WTC11 (cell line): ENCODE measurements around the gene YBEY. TPM values are rescaled to one million over a fixed set of nuclear protein-coding genes. Genes with fewer than 3 reads are reported as not detected.

Source experiments
- ATAC-seq: fragments of 200-7000 bp; cut with Tn5 transposase; 2 replicates; pipeline ENCODE4 v1.10.0; 2021; ENCODE audit warnings: mild to moderate bottlenecking, moderate library complexity
- CTCF ChIA-PET: fragments of 300-600 bp; sonication (Branson Sonifier 250); formaldehyde crosslinking; loops from one replicate; lab custom pipeline; 2021; ENCODE audit warnings: antibody characterized with exemption; lab: Charles Lee
- POLR2A ChIA-PET: fragments of 350-600 bp; sonication (Branson Sonifier 250); formaldehyde crosslinking; loops from one replicate; lab custom pipeline; 2021; ENCODE audit warnings: antibody characterized with exemption; lab: Charles Lee
- DNase-seq: peaks from one replicate; pipeline ENCODE4 v3.0.0; 2021; ENCODE audit warnings: low spot score
- H3K27ac Mint-ChIP-seq: 2 replicates; pipeline ENCODE4 v1.8.0; 2021; ENCODE audit warnings: mixed read lengths
- H3K27me3 Mint-ChIP-seq: 2 replicates; pipeline ENCODE4 v1.8.0; 2021; ENCODE audit warnings: low read depth, mild to moderate bottlenecking, moderate library complexity, mixed read lengths
- H3K36me3 Mint-ChIP-seq: 2 replicates; pipeline ENCODE4 v1.8.0; 2021; ENCODE audit warnings: mixed read lengths
- H3K4me1 Mint-ChIP-seq: 2 replicates; pipeline ENCODE4 v1.8.0; 2022; ENCODE audit warnings: mixed read lengths
- H3K4me3 Mint-ChIP-seq: 2 replicates; pipeline ENCODE4 v1.8.0; 2021; ENCODE audit warnings: mild to moderate bottlenecking, moderate library complexity, mixed read lengths
- H3K9me3 Mint-ChIP-seq: 2 replicates; pipeline ENCODE4 v1.8.0; 2021; ENCODE audit warnings: mixed read lengths
- AFF4 ChIP-seq: sonication (generic); formaldehyde crosslinking; IDR thresholded peaks from 2 replicates; pipeline ENCODE4 v1.8.1; 2023; ENCODE audit warnings: mild to moderate bottlenecking, missing genetic modification reagents, borderline replicate concordance
- ATF3 ChIP-seq: sonication (generic); formaldehyde crosslinking; conservative IDR thresholded peaks from 2 replicates; pipeline ENCODE4 v1.8.1; 2022; ENCODE audit warnings: mild to moderate bottlenecking, missing genetic modification reagents
- ATF6 ChIP-seq: sonication (generic); formaldehyde crosslinking; IDR thresholded peaks from 2 replicates; pipeline ENCODE4 v1.8.1; 2023; ENCODE audit warnings: mild to moderate bottlenecking, missing genetic modification reagents
- CREM ChIP-seq: sonication (generic); formaldehyde crosslinking; IDR thresholded peaks from 2 replicates; pipeline ENCODE4 v1.8.1; 2022; ENCODE audit warnings: mild to moderate bottlenecking, missing genetic modification reagents, moderate library complexity
- EMX1 ChIP-seq: fragments of 250-450 bp; sonication (Bioruptor Pico); IDR thresholded peaks from 2 replicates; pipeline ENCODE4 v1.8.0; 2021; ENCODE audit warnings: mild to moderate bottlenecking
- FOXJ3 ChIP-seq: sonication (generic); formaldehyde crosslinking; IDR thresholded peaks from 2 replicates; pipeline ENCODE4 v1.9.0; 2021; ENCODE audit warnings: missing genetic modification reagents, mild to moderate bottlenecking, borderline replicate concordance
- IRF1 ChIP-seq: sonication (generic); formaldehyde crosslinking; IDR thresholded peaks from 2 replicates; pipeline ENCODE4 v1.8.0; 2023; ENCODE audit warnings: missing genetic modification reagents
- OVOL2 ChIP-seq: fragments of 250-450 bp; sonication (Bioruptor Pico); IDR thresholded peaks from 2 replicates; pipeline ENCODE4 v1.9.0; 2021; ENCODE audit warnings: mild to moderate bottlenecking, borderline replicate concordance
- TEAD4 ChIP-seq: sonication (generic); formaldehyde crosslinking; IDR thresholded peaks from 2 replicates; pipeline ENCODE4 v1.8.0; 2022; ENCODE audit warnings: mild to moderate bottlenecking, missing genetic modification reagents
- ZMAT4 ChIP-seq: fragments of 250-450 bp; sonication (Bioruptor Pico); IDR thresholded peaks from 2 replicates; pipeline ENCODE4 v1.9.0; 2021; ENCODE audit warnings: mild to moderate bottlenecking
- ZNF138 ChIP-seq: sonication (generic); formaldehyde crosslinking; conservative IDR thresholded peaks from 2 replicates; pipeline ENCODE4 v1.8.1; 2022; ENCODE audit warnings: mild to moderate bottlenecking, moderate library complexity, missing genetic modification reagents
- ZNF232 ChIP-seq: sonication (generic); formaldehyde crosslinking; IDR thresholded peaks from 2 replicates; pipeline ENCODE4 v1.8.0; 2022; ENCODE audit warnings: mild to moderate bottlenecking, missing genetic modification reagents
- ZNF416 ChIP-seq: fragments of 250-450 bp; sonication (Bioruptor Pico); IDR thresholded peaks from 2 replicates; pipeline ENCODE4 v1.9.0; 2021; ENCODE audit warnings: mild to moderate bottlenecking, inconsistent platforms
- ZNF512 ChIP-seq: sonication (generic); formaldehyde crosslinking; IDR thresholded peaks from 2 replicates; pipeline ENCODE4 v1.8.1; 2022; ENCODE audit warnings: missing genetic modification reagents, borderline replicate concordance
- total RNA-seq: library from RNA; stranded (reverse); gene quantifications from 3 replicates; pipeline ENCODE4 v1.2.3, GENCODE V29; 2021

YBEY gene
- total RNA-seq, 1 experiment from 2014 or later = 27.4 TPM

- no peak for TF ChIP-seq ATF6 (CRISPR knock-in tag)
- no peak for TF ChIP-seq ZNF138
- TF ChIP-seq OVOL2 (CRISPR knock-in tag) = no peak
- no peak for TF ChIP-seq IRF1
- TF ChIP-seq, all 79 proteins: peak for 0
These were observed 16.7 kb upstream of the YBEY start (continued) for GRCh38 chr21:46269466-46269865.

- ATAC-seq (no peak), DNase-seq (no peak)
- H3K4me3 Mint-ChIP-seq = no peak overlapping the region
- ChIA-PET CTCF (no interaction called here), POLR2A (no interaction called here)
- no peaks in the 10 kb centered on the region for H3K4me1 Mint-ChIP-seq
- H3K27ac Mint-ChIP-seq = no peak overlapping the region
- H3K9me3 Mint-ChIP-seq = no peaks in the 10 kb centered on the region
- TF ChIP-seq OVOL2 (CRISPR knock-in tag) = no peak
- TF ChIP-seq ZNF232 (CRISPR knock-in tag) = no peak
- peaks cover 70% of the 10 kb centered on the region for H3K36me3 Mint-ChIP-seq
- no peaks in the 10 kb centered on the region for H3K27me3 Mint-ChIP-seq
These were observed 12.8 kb upstream of the YBEY start for GRCh38 chr21:46273341-46273740.

- H3K4me1 Mint-ChIP-seq = no peaks in the 10 kb centered on the region
- TF ChIP-seq TEAD4 (CRISPR knock-in tag) (no peak), ATF6 (CRISPR knock-in tag) (no peak), ZMAT4 (no peak), CREM (no peak), AFF4 (no peak), ZNF512 (CRISPR knock-in tag) (no peak), EMX1 (CRISPR knock-in tag) (no peak), ZNF416 (CRISPR knock-in tag) (no peak), ATF3 (no peak), FOXJ3 (CRISPR knock-in tag) (no peak)
- TF ChIP-seq, all 79 proteins: peak for 0
- ATAC-seq (no peak), DNase-seq (no peak)
- Mint-ChIP-seq H3K27ac (no peak overlapping the region; the same call in 1 of the 2 replicates), H3K4me3 (no peak overlapping the region), H3K36me3 (peaks cover 69% of the 10 kb centered on the region), H3K9me3 (no peaks in the 10 kb centered on the region), H3K27me3 (no peaks in the 10 kb centered on the region)
- POLR2A ChIA-PET = no interaction called here
- CTCF ChIA-PET = no interaction called here
These were observed 11.2 kb upstream of the YBEY start for GRCh38 chr21:46274797-46275390.
